ENCODE measurements around the gene RRP8.

Gene RRP8

DNA sequence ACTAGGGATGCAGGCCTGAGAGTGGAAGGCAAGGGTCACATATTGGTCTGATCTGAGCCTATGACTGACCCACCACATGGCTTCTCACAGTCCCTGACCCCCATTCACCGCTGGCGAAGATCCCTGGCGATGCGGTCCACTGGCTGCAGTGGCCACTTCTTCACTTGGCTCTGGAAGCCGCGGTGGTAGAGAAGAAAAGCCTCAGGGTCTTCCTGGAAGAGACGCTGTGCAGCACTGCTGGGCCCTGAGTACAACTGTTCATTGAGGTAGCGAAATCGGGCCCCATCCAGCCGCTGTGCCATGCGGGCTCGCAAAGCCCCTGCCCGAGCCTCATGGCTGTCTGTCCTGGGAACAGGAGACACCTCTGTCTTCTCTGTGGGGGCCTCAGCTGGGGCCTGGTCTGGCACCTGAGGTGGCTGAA is 2.4 kb downstream of the RRP8 start:
- DNase-seq (ENCODE audit: low read depth in 2 of 2) = no peak

DNA sequence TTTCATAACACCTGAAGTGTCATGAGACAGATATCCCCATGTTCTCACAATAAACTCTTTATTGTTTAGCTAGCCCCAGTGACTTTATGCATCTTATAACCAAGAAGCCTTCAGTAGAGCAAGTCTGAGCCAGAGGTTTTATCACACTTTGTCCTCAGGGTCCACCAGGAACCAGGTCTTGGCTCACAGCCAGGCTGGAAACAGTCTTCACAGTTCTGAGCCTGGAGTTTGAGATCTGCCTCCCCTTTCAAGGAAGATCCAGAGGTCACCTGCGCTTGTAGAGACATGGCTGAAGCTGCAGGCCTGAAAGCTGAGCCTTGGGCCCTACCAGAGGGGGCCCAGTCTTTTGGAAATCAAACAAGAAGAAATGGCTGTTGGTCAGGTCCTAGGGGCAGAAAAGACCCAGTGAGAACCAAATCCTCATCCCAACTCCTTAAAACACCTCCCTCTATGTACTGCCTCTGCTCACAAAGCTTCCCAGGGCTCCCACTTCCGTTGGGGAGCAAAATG is 3.5 kb downstream of the RRP8 start:
- no peak for DNase-seq (ENCODE audit: low read depth in 2 of 2)

DNA sequence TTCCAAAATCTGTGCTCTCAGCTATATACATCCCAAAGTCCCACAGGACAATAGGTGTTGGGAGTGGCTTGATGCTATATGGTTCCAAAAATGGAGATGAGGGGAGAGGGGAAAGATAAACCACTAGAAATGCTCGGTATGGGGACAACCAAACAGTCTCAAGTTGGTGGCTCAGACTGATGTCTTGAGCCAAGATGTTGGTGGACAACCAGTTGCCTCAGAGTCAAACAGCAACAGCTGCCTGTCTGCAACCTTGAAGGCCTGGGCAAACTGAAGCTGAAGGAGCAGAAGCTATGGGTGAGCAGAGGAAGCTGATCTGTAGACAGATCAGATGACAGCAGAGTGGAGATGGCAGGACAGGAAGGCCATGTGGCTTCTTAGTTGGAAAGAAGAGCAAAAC is 4.0 kb downstream of the RRP8 start:
- DNase-seq (ENCODE audit: low read depth in 2 of 2) = no peak

DNA sequence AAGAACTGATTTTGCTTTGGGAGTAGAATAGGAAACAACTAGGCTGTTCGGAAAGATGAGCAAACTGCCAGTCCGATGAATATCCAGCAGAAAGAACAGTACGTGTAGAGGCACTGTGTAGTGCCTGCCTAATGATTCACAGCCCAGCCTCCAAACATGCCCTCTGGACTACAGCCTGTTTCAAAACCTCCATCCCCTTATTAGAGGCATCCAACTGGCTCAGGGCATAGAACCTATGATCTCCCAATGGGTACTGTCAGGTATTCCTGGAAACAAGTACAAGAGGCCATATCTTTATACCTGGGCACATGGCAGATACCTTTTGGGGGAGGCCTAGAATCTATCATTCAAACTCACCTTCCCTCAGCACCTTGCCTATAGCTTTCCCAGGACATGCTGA is 4.9 kb downstream of the RRP8 start:
- no peak for DNase-seq (ENCODE audit: low read depth in 2 of 2)

DNA sequence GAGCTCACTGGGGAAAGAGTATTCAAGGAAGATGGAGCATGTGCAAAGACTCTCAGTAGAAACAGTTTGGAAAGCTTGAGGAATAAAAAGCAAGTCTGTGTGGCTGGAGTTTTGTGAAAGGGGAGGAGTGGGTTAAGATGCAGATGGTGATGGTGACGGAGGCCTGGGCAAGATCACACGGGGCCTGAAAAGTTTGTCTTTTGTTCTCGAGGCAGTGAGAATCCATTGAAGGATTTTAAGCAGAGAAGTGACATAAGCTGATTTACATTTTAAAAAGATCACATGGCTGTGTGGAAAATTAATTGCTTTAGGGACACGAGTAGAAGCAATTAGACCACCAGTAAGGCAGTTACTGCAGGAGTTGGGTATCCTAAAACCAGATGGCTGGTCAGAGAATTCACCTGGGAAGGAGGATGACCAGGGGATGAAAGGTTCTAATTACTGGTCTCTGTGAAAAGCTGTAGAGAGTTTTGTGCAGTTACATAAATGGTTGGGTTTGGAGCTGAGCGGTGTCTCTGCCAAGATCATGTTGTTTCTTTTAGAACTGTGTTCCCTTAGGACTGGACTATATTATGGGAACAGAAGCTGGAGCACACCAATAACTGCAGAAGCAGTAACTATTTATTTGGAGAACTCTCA is 7.1 kb downstream of the RRP8 start:
- no peak for DNase-seq (ENCODE audit: low read depth in 2 of 2)

DNA sequence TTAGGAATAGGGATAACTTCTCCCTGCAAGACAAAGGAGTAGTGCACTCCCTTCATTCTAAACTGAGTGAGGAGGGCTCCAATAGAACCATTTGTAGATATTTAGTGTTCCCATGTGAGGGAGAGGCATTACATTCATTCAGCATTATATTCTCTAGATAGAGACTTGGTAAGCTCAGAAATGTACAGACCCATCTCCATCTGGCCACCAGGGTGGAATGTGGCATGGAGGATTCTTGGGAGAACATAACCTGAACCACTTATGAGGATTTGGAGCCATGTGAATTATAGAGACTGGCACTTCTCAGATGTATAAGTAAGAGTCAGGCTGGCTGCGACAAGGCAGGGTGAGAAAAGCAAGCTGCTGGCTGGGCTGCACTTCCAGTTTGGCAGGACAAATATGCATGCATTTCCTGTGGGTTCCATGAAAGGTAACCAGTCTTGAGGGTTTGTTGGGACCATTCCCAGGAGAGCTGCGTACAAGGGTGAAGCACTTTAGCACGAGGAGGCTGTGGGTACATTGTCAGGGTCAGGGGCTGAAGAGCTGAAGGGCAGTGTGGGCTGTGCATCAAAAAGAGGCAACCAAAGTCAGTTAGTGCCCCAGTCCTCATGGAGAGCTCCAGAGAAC is 9.2 kb downstream of the RRP8 start:
- no peak for DNase-seq (ENCODE audit: low read depth in 2 of 2)

DNA sequence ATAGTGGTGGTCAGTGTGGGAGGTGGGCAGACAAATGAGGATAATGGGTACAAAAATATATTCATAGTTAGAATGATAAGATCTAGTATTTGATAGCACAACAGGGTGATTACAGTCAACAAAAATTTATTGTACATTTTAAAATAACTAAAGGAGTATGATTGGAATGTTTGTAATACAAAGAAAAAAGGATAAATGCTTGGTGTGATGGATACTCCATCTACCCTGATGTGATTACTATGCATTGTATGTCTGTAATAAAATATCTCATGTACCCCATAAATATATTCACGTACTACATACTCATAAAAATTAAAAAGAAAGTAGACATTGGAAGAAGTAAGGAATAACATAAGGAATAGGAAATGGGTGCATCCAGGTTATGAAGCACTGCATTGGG is 15.4 kb downstream of the RRP8 start:
- no peak for DNase-seq (ENCODE audit: low read depth in 2 of 2)

DNA sequence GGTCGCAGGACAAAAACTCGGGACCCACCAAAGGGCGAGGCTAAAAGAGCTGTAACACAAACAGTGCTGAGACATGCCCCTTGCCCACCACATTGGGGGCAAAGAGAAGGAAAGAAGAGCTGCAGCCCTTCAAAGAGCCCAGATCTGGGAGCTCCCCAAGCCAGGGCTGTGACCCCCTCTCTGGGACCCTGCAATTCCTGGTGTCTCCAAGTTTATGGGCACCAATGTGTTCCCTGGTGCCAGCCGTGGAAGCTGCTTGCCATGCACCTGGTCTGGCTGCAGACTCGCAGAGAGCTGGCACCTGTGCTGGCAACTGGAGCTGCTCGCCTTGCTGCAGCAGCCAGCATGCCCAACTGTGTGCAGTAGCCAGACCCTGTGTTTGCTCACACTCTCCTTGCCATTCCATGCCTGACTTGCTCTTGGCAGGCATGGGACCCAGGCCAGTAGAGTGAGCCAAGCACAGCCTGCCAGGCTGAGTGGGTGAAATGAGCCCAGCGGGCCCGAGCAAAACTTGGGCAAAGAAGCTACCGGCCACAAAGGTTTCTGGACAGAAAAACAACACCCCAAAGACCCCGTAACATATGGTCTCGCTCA is 16.0 kb downstream of the RRP8 start:
- no peak for DNase-seq (ENCODE audit: low read depth in 2 of 2)

DNA sequence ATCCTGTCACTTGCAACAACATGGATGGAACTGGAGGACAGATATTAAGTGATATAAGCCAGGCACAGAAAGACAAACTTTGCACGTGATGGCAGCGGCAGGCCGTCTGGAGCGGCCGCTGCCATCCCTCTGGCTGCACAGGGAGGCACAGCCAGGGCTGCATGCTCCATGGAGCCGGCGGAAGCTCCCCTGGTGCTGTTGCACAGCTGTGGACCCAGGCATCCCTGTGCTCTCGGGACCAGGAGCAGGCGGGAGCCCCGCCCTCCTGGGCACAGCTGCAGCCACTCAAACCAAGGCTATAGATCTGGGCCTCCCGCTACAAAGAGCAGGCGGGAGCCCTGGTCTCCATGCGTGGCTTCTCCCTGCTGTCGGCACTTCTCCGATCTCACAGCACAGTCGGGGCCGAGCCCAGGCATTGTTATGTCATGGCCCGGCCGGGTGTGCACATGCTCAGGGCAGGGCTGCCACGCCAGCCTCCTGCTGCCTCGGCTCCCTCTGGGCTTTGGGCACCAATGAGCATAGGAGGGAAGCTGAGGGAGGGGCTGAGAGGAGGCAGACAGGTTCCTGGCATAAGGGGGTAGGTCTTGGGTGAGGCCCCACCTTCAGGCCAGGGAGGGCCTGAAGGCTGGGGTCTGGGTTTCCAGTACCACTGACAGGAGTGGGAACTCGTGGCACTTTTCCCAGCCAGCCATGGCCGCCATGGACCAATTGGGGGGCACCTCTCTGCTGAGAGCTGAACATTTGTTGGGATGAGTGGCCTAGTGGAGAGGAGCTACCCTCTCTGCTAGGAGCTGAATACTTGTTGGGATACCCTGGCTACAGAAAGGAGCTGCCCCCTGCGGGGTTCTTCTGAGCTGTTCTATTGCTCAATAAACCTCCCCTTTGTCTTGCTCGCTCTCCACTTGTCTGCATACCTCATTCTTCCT is 16.7 kb downstream of the RRP8 start:
- DNase-seq (ENCODE audit: low read depth in 2 of 2) = no peak

DNA sequence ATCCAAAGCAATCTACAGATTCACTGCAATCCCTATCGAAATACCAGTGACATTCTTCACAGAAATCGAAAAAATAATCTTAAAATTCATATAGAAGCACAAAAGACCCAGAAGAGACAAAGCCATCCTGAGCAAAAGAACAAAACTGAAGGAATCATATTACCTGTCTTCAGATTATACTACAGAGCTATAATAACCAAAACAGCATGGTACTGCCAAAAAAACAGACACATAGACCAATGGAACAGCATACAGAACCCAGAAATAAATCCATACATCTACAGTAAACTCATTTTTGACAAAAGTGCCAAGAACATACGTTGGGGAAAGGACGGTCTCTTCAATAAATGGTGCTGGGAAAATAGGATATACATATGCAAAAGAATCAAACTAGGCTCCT is 18.9 kb downstream of the RRP8 start:
- no peak for DNase-seq (ENCODE audit: low read depth in 2 of 2)

DNA sequence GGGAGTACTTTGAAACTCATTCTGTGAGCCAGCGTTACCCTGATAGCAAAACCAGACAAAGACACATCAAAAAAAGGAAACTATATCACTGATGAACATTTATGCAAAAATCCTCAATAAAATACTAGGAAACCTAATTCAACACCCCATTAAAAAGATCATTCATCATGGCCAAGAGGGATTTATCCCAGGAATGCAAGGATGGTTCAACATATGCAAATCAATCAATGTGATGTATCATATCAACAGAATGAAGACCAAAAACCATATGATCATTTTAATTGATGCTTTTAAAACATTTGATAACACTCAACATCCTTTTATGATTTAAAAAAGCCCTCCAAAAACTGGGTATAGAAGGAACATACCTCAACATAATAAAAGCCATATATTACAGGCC is 19.8 kb downstream of the RRP8 start:
- no peak for DNase-seq (ENCODE audit: low read depth in 2 of 2)

DNA sequence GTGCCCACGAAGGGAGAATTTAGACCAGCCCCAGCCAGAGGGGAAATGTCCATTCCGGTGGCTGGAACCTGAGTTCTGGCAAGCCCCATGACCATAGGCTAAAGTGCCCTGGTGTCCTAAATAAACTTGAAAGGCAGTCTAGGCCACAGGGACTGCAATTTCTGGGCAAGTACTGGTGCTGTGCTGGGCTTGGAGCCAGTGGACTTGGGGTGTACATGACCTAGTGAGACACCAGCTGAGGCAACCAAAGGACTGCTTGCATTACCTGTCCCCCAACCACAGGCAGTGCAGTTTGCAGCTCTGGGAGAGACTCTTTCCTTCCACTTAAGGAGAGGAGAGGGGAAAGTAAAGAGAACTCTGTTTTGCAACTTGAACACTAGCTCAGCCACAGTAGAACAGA is 23.7 kb downstream of the RRP8 start:
- no peak for DNase-seq (ENCODE audit: low read depth in 2 of 2)

DNA sequence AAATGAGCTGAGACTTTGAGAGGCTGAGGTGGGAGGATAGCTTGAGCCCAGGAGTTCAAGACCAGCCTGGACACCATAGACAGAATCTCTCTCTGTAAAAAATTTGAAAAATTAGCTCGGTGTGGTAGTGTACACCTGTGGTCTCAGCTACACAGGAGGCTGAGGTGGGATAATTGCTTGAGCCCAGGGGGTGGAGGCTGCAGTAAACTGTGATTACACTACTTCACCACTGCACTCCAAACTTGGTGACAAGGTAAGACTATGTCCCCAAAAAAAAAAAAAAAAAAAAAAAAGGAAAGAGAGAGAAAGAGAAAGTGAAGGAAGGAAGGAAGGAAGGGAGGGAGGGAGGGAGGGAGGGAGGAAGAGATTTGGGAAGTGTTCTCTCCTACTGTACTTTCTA is 25.3 kb downstream of the RRP8 start:
- no peak for DNase-seq (ENCODE audit: low read depth in 2 of 2)

DNA sequence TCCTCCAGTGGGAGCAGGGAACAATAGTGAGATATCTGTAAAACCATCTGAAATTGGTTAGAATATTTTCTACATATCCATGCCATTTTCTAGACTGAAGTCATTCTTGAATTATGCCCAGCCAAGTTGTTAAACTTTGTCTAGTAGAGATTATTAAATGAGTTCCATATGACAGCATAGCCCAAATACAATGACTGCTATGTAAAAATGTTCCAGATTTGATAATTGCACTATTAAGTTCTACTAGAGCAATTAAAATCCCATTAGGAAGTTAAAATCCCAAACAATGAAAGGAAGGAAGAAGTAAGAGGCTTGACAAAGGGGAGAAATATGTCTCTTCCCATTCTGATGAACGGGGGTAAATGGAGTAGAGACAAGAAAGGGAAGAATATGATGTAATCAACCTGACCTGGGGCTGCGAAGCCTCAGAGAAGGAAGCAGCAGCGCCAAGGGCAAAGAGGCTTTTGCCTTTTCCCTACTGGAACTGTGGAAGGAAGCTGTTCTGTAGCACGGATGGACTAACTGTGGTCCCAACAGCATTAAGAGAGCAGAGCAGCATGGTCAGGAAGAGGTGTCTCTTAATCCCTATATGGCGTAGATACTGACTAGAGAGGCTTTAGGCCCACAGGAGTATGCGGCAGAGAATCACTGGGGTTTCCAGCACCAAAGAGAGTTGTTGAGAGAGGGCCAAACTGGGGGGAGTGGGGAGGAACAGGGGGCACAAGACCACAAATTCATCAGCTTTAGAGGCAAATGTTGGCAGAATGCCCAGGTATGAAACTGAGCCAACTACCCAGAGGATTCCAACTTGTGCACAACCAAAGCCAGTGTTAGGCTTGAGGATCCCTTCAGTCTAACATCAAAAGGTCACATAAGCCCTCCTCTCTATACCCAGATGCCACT is 26.7 kb downstream of the RRP8 start:
- no peak for DNase-seq (ENCODE audit: low read depth in 2 of 2)

DNA sequence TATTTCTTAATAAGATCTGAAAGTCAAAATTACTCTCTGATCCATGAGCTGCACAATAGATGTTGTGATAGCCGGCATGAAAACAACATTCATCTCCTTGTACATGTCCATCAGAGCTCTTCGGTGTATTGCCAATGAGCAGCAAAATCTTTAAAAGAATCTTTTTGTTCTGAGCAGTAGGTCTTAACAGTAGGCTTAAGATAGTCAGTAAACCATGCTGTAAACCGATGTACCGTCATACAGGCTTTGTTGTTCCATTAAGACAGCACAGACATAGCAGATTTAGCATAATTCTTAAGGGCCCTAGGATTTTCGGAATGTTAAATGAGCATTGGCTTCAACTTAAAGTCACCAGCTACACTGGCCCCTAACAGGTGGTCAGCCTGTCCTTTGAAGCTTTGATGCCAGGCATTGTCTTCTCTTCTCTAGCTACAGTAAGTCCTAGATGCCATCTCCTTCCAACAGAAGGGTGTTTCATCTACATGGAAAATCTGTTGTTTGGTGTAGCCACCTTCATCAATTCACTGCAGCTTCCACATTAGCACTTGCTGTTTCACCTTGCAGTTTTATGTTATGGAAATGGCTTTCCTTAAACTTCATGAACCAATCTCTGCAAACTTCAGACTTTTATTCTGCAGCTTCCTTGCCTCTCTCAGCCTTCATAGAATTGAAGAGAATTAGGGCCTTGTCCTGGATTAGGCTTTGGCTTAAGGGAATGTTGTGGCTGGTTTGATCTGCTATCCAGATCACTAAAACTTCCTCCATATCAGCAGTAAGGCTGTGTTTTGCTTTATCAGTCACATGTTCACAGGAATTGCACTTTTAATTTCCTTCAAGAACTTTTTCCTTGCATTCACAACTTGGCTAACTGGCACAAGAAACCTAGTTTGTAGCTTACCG is 28.4 kb downstream of the RRP8 start:
- DNase-seq (ENCODE audit: low read depth in 2 of 2) = no peak

DNA sequence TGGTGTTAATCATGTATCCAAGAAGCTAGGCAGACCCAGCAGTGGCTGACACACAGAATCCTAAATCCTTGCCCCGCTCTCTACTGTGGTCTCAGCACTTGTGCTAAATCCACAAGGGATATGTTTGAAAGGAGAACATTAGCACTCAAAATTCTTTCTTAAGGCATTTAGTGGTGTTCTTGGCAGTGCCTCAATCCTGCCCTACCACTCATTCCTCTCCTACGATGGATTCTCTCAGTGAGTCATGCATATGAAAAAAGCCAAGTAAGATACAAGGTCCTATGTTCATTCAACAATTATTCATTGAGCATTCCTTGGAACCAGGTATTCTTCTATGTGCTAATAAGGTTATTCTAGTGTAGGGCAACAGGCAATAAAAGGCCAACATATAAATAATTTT is 31.2 kb downstream of the RRP8 start:
- DNase-seq (ENCODE audit: low read depth in 2 of 2) = no peak

DNA sequence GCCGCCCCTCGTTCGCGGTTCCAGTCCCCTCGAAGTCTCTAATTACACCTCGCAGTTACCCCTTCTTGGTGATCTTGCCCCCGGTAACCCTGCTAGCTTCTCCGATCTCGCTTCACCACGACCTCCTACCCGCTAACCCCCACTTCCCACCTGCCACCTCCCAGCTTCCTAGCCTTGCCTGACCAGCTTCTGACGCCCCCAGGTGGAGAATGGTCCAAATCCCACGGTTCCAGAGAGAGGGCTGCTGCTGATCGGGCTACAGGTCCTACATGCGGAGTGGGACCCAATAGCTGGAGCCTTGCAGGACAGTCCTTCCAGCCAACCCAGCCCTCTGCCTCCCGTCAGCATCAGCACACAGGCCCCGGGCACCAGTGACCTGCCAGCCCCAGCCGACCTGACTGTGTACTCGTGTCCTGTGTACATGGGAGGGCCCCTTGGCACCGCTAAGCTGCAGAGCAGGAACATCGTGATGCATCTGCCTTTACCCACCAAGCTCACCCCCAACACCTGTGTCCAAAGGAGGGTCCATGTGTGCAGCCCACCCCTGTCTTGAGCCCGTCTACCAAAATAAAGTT is 31.9 kb downstream of the RRP8 start:
- DNase-seq (ENCODE audit: low read depth in 2 of 2) = no peak

DNA sequence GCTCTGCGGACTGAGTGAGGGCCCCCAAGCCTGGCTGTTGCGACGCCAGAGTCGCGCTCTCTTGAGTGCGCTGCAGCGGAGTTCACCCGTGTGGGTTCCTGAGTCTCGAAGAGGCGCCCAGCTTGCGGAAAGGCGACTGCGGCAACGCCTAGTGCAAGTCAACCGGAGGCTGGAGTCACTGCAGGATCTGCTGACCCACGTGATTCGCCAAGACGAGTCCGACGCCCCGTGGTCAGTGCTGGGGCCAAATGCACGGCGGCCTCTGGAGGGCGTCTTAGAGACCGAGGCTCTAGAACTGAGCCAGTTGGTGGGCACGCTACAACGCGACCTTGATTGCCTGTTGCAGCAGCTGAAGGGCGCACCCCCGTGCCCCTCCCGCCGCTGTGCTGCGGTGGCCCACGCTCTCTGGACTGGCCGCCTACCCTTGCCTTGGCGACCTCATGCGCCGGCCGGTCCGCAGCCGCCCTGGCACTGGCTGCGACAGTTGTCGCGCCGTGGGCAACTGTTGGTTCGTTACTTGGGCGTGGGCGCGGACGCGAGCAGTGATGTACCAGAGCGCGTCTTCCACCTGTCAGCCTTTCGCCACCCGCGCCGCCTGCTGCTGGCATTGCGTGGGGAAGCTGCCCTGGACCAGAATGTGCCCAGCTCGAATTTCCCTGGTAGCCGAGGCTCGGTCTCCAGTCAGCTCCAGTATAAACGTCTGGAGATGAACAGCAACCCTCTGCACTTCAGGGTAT is 32.6 kb downstream of the RRP8 start:
- DNase-seq (ENCODE audit: low read depth in 2 of 2) = no peak

DNA sequence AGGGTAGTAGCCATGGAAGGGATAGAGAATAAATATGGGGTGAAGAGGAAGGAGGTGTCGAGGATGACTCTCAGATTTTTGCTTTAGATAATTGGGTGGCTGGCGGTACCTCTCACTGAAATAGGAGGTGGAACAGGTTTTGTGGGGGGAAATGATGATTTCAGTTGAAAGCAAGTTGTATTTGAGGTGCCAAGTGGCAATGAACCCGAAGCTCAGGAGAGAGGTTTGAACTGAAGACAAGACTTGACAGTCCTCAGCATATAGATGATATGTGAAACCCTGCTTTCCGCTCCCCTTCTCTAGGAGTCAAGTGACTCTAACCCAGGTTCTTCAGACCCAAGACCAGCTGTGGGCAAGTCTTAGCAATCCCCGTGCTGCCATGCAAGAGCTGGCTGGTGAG is 33.7 kb downstream of the RRP8 start:
- no peak for DNase-seq (ENCODE audit: low read depth in 2 of 2)
